Keratinocyte (primary cell): ENCODE results near the gene LRFN4. TPM values are rescaled to one million over a fixed set of nuclear protein-coding genes. Genes with fewer than 3 reads are reported as not detected.

Source experiments
- DNase-seq: peaks from one replicate; pipeline ENCODE4 v3.0.0-alpha.2; 2011; ENCODE audit warnings: low read depth, missing footprints, low spot score
- FAIRE-seq: peaks from 2 replicates; lab custom pipeline; 2011; peaks lifted over from hg19 to GRCh38; lab: Jason Lieb, UNC
- H2AFZ ChIP-seq: 2 replicates; pipeline ENCODE4 v1.6.0; 2012; ENCODE audit warnings: low read length, control low read depth, inconsistent platforms; ENCODE audit not compliant: control insufficient read depth
- H3K27ac ChIP-seq: 2 replicates; pipeline ENCODE4 v1.5.1; 2011; ENCODE audit warnings: low read length; ENCODE audit not compliant: control insufficient read depth, insufficient read depth
- H3K27me3 ChIP-seq: 3 replicates; pipeline ENCODE4 v1.6.0; 2011; ENCODE audit warnings: low read length; ENCODE audit not compliant: control insufficient read depth, insufficient read depth; ENCODE audit errors: extremely low read depth
- H3K36me3 ChIP-seq, 2 experiments: 2 replicates in 1 of 2; 3 replicates in 1 of 2; pipeline ENCODE4 v1.5.1; 2011; ENCODE audit warnings: low read length in 2 of 2, mild to moderate bottlenecking in 1 of 2; ENCODE audit not compliant: control insufficient read depth in 2 of 2, insufficient read depth in 2 of 2; ENCODE audit errors: extremely low read depth in 1 of 2
- H3K4me1 ChIP-seq: 3 replicates; pipeline ENCODE4 v1.5.1; 2011; ENCODE audit warnings: low read length; ENCODE audit not compliant: control insufficient read depth, insufficient read depth; ENCODE audit errors: extremely low read depth
- H3K4me2 ChIP-seq: 3 replicates; pipeline ENCODE4 v1.6.0; 2011; ENCODE audit warnings: low read depth, low read length; ENCODE audit not compliant: control insufficient read depth, insufficient read depth; ENCODE audit errors: extremely low read depth
- H3K4me3 ChIP-seq, 3 experiments: fragments of 200-600 bp in 1 of 3; sonication (generic) in 1 of 3; 2 replicates in 2 of 3; 3 replicates in 1 of 3; pipeline ENCODE4 v1.5.1; 2011 to 2016; ENCODE audit warnings: low read length in 3 of 3, mild to moderate bottlenecking in 3 of 3, control low read depth in 2 of 3, inconsistent platforms in 1 of 3, low read depth in 1 of 3, mixed read lengths in 1 of 3, mixed run types in 1 of 3, moderate library complexity in 1 of 3; ENCODE audit not compliant: control insufficient read depth in 2 of 3, insufficient read depth in 2 of 3; ENCODE audit errors: extremely low read depth in 1 of 3
- H3K79me2 ChIP-seq: 2 replicates; pipeline ENCODE4 v1.6.0; 2012; ENCODE audit warnings: low read length; ENCODE audit not compliant: control insufficient read depth, insufficient read depth
- H3K9ac ChIP-seq: 3 replicates; pipeline ENCODE4 v1.6.0; 2011; ENCODE audit warnings: low read length; ENCODE audit not compliant: control insufficient read depth, insufficient read depth; ENCODE audit errors: extremely low read depth
- H3K9me1 ChIP-seq: 3 replicates; pipeline ENCODE4 v1.6.0; 2011; ENCODE audit warnings: low read length; ENCODE audit not compliant: control insufficient read depth, insufficient read depth; ENCODE audit errors: extremely low read depth
- H3K9me3 ChIP-seq: 2 replicates; pipeline ENCODE4 v1.5.1; 2012; ENCODE audit warnings: low read depth, low read length; ENCODE audit not compliant: control insufficient read depth
- H4K20me1 ChIP-seq: 3 replicates; pipeline ENCODE4 v1.6.0; 2011; ENCODE audit warnings: low read length; ENCODE audit not compliant: control insufficient read depth, insufficient read depth; ENCODE audit errors: extremely low read depth
- CTCF ChIP-seq, 3 experiments: IDR thresholded peaks in 1 of 3; conservative IDR thresholded peaks in 1 of 3; optimal IDR thresholded peaks in 1 of 3; 2 replicates in 2 of 3; 3 replicates in 1 of 3; pipeline versions ENCODE3 to v1.5.1; 2011; ENCODE audit warnings: low read length in 3 of 3, mild to moderate bottlenecking in 3 of 3, moderate library complexity in 2 of 3, control low read depth in 1 of 3, inconsistent platforms in 1 of 3; ENCODE audit not compliant: insufficient read depth in 2 of 3; ENCODE audit errors: extremely low read depth in 1 of 3
- EZH2 ChIP-seq: IDR thresholded peaks from one replicate; pipeline ENCODE4 v1.6.1; 2012; ENCODE audit warnings: inconsistent platforms, mild to moderate bottlenecking, low read length, moderate library complexity
- dilution Hi-C: fragments of 300-500 bp; cut with MboI; formaldehyde crosslinking; loops from one replicate; pipeline ENCODE4 v1.7.0; 2020; ENCODE audit warnings: low sequenced_read_pairs; ENCODE audit not compliant: extremely low pct_ligation_motif_present
- polyA plus RNA-seq, 5 experiments: library from polyadenylated mRNA; depleted of rRNA in 3 of 5; stranded (reverse) in 3 of 5; stranded (forward) in 1 of 5; unstranded in 1 of 5; fragments of >200 nt; gene quantifications; 1 replicate in 1 of 5; 2 replicates in 3 of 5; 3 replicates in 1 of 5; pipeline versions ENCODE4 v1.2.1 to v1.2.3, GENCODE V29; 2011 to 2012; ENCODE audit warnings: missing spikeins in 2 of 5, low read depth in 1 of 5, low replicate concordance in 1 of 5

Gene LRFN4
- polyA plus RNA-seq, 1 donor (not counting 4 experiments of a cell fraction or from before 2014, with no cell fraction given) = 1.1 TPM

- peaks cover 10 to 40% of the 10 kb centered on the region in 2 experiments for H3K36me3 ChIP-seq
- H3K4me1 ChIP-seq = peaks cover 22% of the 10 kb centered on the region
- FAIRE-seq = no peak
Measured at GRCh38 chr11:66840317-66841091, 16.4 kb upstream of the LRFN4 start.

GRCh38 chr11:66841861-66842260 lies 15.0 kb upstream of the LRFN4 start:
- H3K9me3 ChIP-seq = no peaks in the 10 kb centered on the region
- H4K20me1 ChIP-seq = no peaks in the 10 kb centered on the region
- FAIRE-seq = no peak
- dilution Hi-C loops = no loop called here
- DNase-seq = no peak
- H2AFZ ChIP-seq = no peak overlapping the region
- no peaks in the 10 kb centered on the region for H3K27me3 ChIP-seq
- peak overlapping the region; percentile 99 for H3K9ac ChIP-seq
- H3K36me3 ChIP-seq = peaks cover 16 to 47% of the 10 kb centered on the region in 2 experiments
- H3K4me2 ChIP-seq = peak overlapping the region; percentile 100
- peaks cover 22% of the 10 kb centered on the region for H3K4me1 ChIP-seq
- H3K9me1 ChIP-seq = no peaks in the 10 kb centered on the region
- H3K4me3 ChIP-seq = peak overlapping the region; percentile 87 to 94 (median 87)
- H3K79me2 ChIP-seq = peaks cover 40% of the 10 kb centered on the region
- TF ChIP-seq CTCF (optimal IDR thresholded peaks at IDR 0.05 in 1 of 3, IDR thresholded peaks at IDR 0.05 in 1 of 3, conservative IDR thresholded peaks at IDR 0.05 in 1 of 3; ENCODE audit: extremely low read depth in 1 of 3, insufficient read depth in 2 of 3, low read length in 3 of 3) (no peak), EZH2 (no peak)
- peak overlapping the region; percentile 95 for H3K27ac ChIP-seq

More at GRCh38 chr11:66840317-66841091, 16.4 kb upstream of the LRFN4 start:
- H3K4me2 ChIP-seq = no peak overlapping the region
- no peak for DNase-seq
- dilution Hi-C loops = no loop called here
- peaks cover 40% of the 10 kb centered on the region for H3K79me2 ChIP-seq
- H3K27me3 ChIP-seq = no peaks in the 10 kb centered on the region
- H3K9me3 ChIP-seq = no peaks in the 10 kb centered on the region
- no peak overlapping the region for H3K4me3 ChIP-seq
- H2AFZ ChIP-seq = no peak overlapping the region
- no peak overlapping the region for H3K27ac ChIP-seq
- TF ChIP-seq CTCF (optimal IDR thresholded peaks at IDR 0.05 in 1 of 3, IDR thresholded peaks at IDR 0.05 in 1 of 3, conservative IDR thresholded peaks at IDR 0.05 in 1 of 3; ENCODE audit: extremely low read depth in 1 of 3, insufficient read depth in 2 of 3, low read length in 3 of 3) (no peak), EZH2 (no peak)
- no peaks in the 10 kb centered on the region for H3K9me1 ChIP-seq
- H4K20me1 ChIP-seq = no peaks in the 10 kb centered on the region
- no peak overlapping the region for H3K9ac ChIP-seq
